Naive thymus-derived CD4-positive, alpha-beta T cell (primary cell): Measurements from ENCODE around the gene TSHR. TPM values are rescaled to one million over a fixed set of nuclear protein-coding genes. Genes with fewer than 3 reads are reported as not detected.

Experiments used
- ATAC-seq: fragments of 150-1000 bp; cut with Tn5 transposase; 2 replicates; pipeline ENCODE4 v1.10.0; 2021; ENCODE audit warnings: mild to moderate bottlenecking, moderate library complexity
- CTCF ChIA-PET: fragments of 350-600 bp; sonication (Branson Sonifier 250); formaldehyde crosslinking; loops from one replicate; lab custom pipeline; 2021; ENCODE audit warnings: antibody characterized with exemption; lab: Charles Lee
- POLR2A ChIA-PET: fragments of 350-600 bp; sonication (Branson Sonifier 250); formaldehyde crosslinking; loops from one replicate; lab custom pipeline; 2021; ENCODE audit warnings: antibody characterized with exemption, inconsistent platforms; lab: Charles Lee
- DNase-seq, 9 donors: peaks; one replicate each; pipeline versions ENCODE4 v3.0.0 to v3.0.0-alpha.2; 2020 to 2022; ENCODE audit warnings: mixed read lengths in 1 of 9
- H3K27ac ChIP-seq: one replicate; pipeline ENCODE4 v1.7.0; 2013; ENCODE audit warnings: mild to moderate bottlenecking, low read depth, low read length, moderate library complexity
- H3K27me3 ChIP-seq, 2 donors: one replicate each; pipeline ENCODE4 v1.7.0; 2013; ENCODE audit warnings: low read length in 2 of 2, mild to moderate bottlenecking in 2 of 2, moderate library complexity in 2 of 2; ENCODE audit not compliant: control insufficient read depth in 2 of 2, insufficient read depth in 2 of 2
- H3K36me3 ChIP-seq, 3 experiments: 1 replicate in 2 of 3; 2 replicates in 1 of 3; pipeline ENCODE4 v1.7.0; 2013; ENCODE audit warnings: low read length in 3 of 3, mild to moderate bottlenecking in 3 of 3, moderate library complexity in 1 of 3; ENCODE audit not compliant: insufficient read depth in 3 of 3, control insufficient read depth in 2 of 3
- H3K4me1 ChIP-seq, 2 donors: one replicate each; pipeline ENCODE4 v1.7.0; 2013; ENCODE audit warnings: low read length in 2 of 2, mild to moderate bottlenecking in 2 of 2, moderate library complexity in 1 of 2; ENCODE audit not compliant: control insufficient read depth in 2 of 2, insufficient read depth in 2 of 2
- H3K4me3 ChIP-seq: 2 replicates; pipeline ENCODE4 v1.7.0; 2013; ENCODE audit warnings: mild to moderate bottlenecking, low read length
- H3K9me3 ChIP-seq, 3 experiments: 1 replicate in 2 of 3; 2 replicates in 1 of 3; pipeline ENCODE4 v1.7.0; 2013; ENCODE audit warnings: low read length in 3 of 3; ENCODE audit not compliant: control insufficient read depth in 2 of 3
- H3K27ac Mint-ChIP-seq, 9 donors: one replicate each; pipeline ENCODE4 v1.8.0; 2020 to 2022; ENCODE audit warnings: mixed read lengths in 9 of 9, mild to moderate bottlenecking in 8 of 9, moderate library complexity in 5 of 9, inconsistent platforms in 2 of 9
- H3K27me3 Mint-ChIP-seq, 5 donors: one replicate each; pipeline ENCODE4 v1.8.0; 2021 to 2022; ENCODE audit warnings: mixed read lengths in 5 of 5, mild to moderate bottlenecking in 1 of 5
- H3K36me3 Mint-ChIP-seq, 5 donors: one replicate each; pipeline ENCODE4 v1.8.0; 2020 to 2022; ENCODE audit warnings: mixed read lengths in 5 of 5, mild to moderate bottlenecking in 3 of 5, inconsistent platforms in 1 of 5
- H3K4me1 Mint-ChIP-seq, 7 donors: one replicate each; pipeline ENCODE4 v1.8.0; 2020 to 2022; ENCODE audit warnings: mixed read lengths in 7 of 7, mild to moderate bottlenecking in 3 of 7, inconsistent platforms in 1 of 7
- H3K4me3 Mint-ChIP-seq, 10 donors: one replicate each; pipeline ENCODE4 v1.8.0; 2020 to 2022; ENCODE audit warnings: mild to moderate bottlenecking in 10 of 10, mixed read lengths in 10 of 10, moderate library complexity in 6 of 10, inconsistent platforms in 2 of 10
- H3K9me3 Mint-ChIP-seq, 11 donors: one replicate each; pipeline ENCODE4 v1.8.0; 2020 to 2022; ENCODE audit warnings: mixed read lengths in 11 of 11, mild to moderate bottlenecking in 4 of 11, inconsistent platforms in 1 of 11, moderate library complexity in 1 of 11
- intact Hi-C, 2 donors: fragments of 100-400 bp; cut with micrococcal nuclease; formaldehyde crosslinking; loops; one replicate each; pipeline ENCODE4 v1.15.1; 2023
- polyA plus RNA-seq, 2 donors: library from polyadenylated mRNA; unstranded; fragments of 300-500 nt; fragmentation: Illumina TruSeq; gene quantifications; one replicate each; pipeline ENCODE4 v1.2.3, GENCODE V29; 2021
- total RNA-seq, 6 experiments: library from RNA in 5 of 6; stranded (reverse) in 5 of 6; gene quantifications; 1 replicate in 5 of 6; 2 replicates in 1 of 6; pipeline ENCODE4 v1.2.3 and lab custom pipeline; 2021 to 2026

The TSHR gene
- total and polyA plus RNA-seq, 7 experiments from 2014 or later, result 0.48 to 2.2 (median 0.78) TPM; not detected in 4

DNA sequence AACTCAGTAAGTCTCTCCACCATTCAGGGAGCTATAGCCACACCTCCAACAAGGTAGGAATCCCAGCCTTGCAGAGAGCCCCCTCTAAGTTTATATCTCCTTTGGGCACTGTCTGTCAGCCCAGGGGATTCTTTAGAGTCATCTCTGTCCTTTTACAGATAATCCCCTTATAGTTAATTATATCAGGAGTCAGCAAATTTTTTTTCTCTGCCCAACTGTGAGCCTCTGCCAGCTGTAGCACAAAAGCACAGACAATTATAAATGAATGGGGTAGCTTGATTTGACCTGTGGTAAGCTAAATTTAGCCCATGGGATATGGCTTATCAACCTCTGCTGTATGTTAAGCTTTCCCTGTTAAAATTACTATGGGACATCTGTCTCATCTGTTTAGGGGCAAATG is 22.1 kb upstream of the TSHR start:
- no peaks in the 10 kb centered on the region for H3K9me3 ChIP-seq
- peaks cover 0 to 10% (median 0%) of the 10 kb centered on the region in 11 donors for H3K9me3 Mint-ChIP-seq
- intact Hi-C loops, result loop anchor here in 1 of 2 donors (10.0 kb wide), 1 partner anchor 52 kb away; no protein-coding TSS in a partner anchor
- H3K36me3 ChIP-seq, result no peaks in the 10 kb centered on the region
- peaks cover 0 to 3% (median 0%) of the 10 kb centered on the region in 5 donors for H3K27me3 Mint-ChIP-seq
- POLR2A ChIA-PET, result no interaction called here
- no peaks in the 10 kb centered on the region for H3K27me3 ChIP-seq
- DNase-seq, result no peak
- peak overlapping the region in 2 of 9 donors; percentile 28 to 61 for H3K27ac Mint-ChIP-seq
- ATAC-seq, result no peak
- H3K4me3 Mint-ChIP-seq, result peak overlapping the region in 1 of 10 donors; percentile 9
- peaks cover 6 to 25% of the 10 kb centered on the region in 2 donors for H3K4me1 ChIP-seq
- no peak overlapping the region for H3K27ac ChIP-seq
- CTCF ChIA-PET, result no interaction called here
- no peak overlapping the region for H3K4me3 ChIP-seq
- peaks cover 4 to 35% (median 11%) of the 10 kb centered on the region in 5 donors for H3K36me3 Mint-ChIP-seq
- peaks cover 10 to 47% (median 18%) of the 10 kb centered on the region in 7 donors for H3K4me1 Mint-ChIP-seq

DNA sequence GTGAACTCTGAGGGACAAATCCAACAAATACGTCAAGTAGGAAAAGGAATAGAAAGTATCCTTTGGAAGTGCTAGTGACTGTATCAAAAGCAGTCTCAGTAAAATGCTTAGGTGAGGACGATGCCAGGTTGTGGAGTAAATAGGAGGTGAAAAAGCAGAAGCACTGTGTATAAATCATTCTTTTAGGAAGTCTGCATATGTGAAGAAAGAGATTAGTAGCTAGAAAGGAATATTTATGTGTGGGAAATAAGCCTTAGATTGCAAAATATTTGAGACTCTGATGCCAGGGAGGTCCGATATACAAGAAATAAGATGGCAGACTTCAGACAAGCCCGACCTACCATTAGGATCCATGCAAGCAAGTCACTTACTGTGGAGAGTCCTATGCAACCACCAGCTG is 21.7 kb upstream of the TSHR start:
- intact Hi-C loops, result loop anchor here in 1 of 2 donors (10.0 kb wide), 1 partner anchor 51 kb away; no protein-coding TSS in a partner anchor
- peaks cover 10 to 47% (median 18%) of the 10 kb centered on the region in 7 donors for H3K4me1 Mint-ChIP-seq
- POLR2A ChIA-PET, result no interaction called here

DNA sequence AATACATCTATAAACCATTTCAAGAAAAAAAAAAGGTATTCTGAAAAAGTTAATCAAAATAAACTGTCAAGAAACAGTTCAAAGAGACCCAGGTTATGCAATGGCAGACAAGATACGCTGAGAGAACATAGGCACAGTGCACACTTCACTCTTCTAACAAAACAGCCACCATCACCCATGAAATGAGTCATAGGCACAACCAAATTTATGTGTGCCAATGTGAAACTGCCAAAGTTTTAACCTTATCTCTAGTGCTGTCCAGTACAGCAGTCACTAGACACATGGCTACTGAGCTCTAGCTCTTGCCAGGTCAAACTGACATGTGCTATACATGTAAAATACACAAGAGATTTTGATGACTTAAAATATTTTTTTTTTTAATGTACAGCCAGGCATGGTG is 15.3 kb upstream of the TSHR start:
- Histone ChIP-seq H3K27me3 (no peaks in the 10 kb centered on the region), H3K4me3 (no peak overlapping the region), H3K9me3 (no peaks in the 10 kb centered on the region), H3K27ac (no peak overlapping the region), H3K36me3 (no peaks in the 10 kb centered on the region), H3K4me1 (peaks cover 10 to 11% of the 10 kb centered on the region in 2 donors)
- ATAC-seq (no peak), DNase-seq (no peak)
- peak overlapping the region in 6 of 10 donors; percentile 7 to 65 (median 28) for H3K4me3 Mint-ChIP-seq
- H3K27me3 Mint-ChIP-seq, result peaks cover 0 to under 1% (median 0%) of the 10 kb centered on the region in 5 donors
- intact Hi-C loops, result loop anchor here (2.0 kb wide), 2 partner anchors 15 to 595 kb away; partner anchors contain the start of gene TSHR (in 1 of the 2)
- H3K9me3 Mint-ChIP-seq, result no peaks in the 10 kb centered on the region
- CTCF ChIA-PET, result interaction anchor here (0.6 kb wide), 1 partner anchor 14 kb away, joined by 3 read pairs; no protein-coding TSS in a partner anchor
- POLR2A ChIA-PET, result no interaction called here
- H3K4me1 Mint-ChIP-seq, result peaks cover 18 to 32% (median 20%) of the 10 kb centered on the region in 7 donors
- peaks cover 0 to 3% (median 0%) of the 10 kb centered on the region in 5 donors for H3K36me3 Mint-ChIP-seq
- peak overlapping the region in 4 of 9 donors; percentile 25 to 68 (median 40) for H3K27ac Mint-ChIP-seq

More for the DNA sequence above, 21.7 kb upstream of the TSHR start:
- peaks cover 6 to 25% of the 10 kb centered on the region in 2 donors for H3K4me1 ChIP-seq
- CTCF ChIA-PET, result no interaction called here
- ATAC-seq (no peak), DNase-seq (no peak)
- no peaks in the 10 kb centered on the region for H3K27me3 Mint-ChIP-seq
- H3K4me3 ChIP-seq, result no peak overlapping the region
- no peak overlapping the region for H3K4me3 Mint-ChIP-seq
- H3K36me3 ChIP-seq, result no peaks in the 10 kb centered on the region
- H3K9me3 ChIP-seq, result no peaks in the 10 kb centered on the region
- H3K36me3 Mint-ChIP-seq, result peaks cover 2 to 32% (median 11%) of the 10 kb centered on the region in 5 donors
- no peak overlapping the region for H3K27ac Mint-ChIP-seq
- H3K9me3 Mint-ChIP-seq, result peaks cover 0 to 6% (median 0%) of the 10 kb centered on the region in 11 donors
- no peak overlapping the region for H3K27ac ChIP-seq
- H3K27me3 ChIP-seq, result no peaks in the 10 kb centered on the region

DNA sequence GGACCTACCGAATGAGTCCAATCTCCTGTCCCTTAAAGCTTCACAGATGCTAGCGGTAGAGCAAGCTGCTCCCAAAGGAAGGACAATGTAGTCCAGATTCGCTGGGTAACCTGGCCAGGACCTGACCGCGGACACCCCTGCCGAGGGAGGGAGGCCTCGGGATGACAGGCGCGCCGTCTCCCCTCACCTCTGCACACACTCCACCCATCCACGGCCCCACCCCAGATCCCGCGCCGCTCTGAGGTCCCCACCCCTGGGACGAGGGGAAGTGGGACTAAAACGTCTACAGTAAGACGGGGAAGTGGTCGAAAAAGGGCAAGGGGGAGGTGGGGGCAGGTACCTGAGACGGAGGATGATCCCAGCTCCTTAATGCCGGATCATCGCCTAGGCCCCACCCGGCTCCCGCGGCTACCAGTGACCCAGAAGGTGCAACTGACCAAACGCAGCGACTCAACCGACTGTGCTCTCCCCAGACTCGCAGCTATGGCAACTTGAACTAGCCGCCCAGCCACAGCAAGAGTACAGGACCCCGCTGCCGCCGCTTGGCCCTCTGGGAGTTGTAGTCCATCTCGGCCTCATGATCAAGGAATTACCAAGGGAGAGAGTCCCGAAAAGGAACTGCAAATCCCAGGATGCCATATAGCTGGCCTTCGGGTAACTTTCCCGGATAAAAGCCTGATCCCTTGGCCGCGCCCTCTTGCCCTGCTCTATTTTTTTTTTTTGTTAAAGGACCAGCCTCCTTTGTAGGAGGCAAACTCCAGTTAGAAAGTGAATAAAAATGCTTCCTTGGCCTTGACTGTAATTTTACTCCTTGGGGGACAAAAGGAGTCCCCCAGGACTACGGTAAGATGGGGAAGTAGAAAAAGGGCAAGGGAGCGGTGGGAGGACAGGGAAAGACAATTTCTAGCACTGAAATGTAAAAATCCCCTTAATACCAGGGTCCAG is 13.9 kb upstream of the TSHR start, which contains the start of gene CEP128:
TSS of gene CEP128 (minus strand) at position 498 of the 945 bp plus-strand sequence.
- no peaks in the 10 kb centered on the region for H3K36me3 ChIP-seq
- H3K9me3 ChIP-seq, result no peaks in the 10 kb centered on the region
- H3K27me3 ChIP-seq, result no peaks in the 10 kb centered on the region
- H3K27me3 Mint-ChIP-seq, result peaks cover 0 to 6% (median 4%) of the 10 kb centered on the region in 5 donors
- DNase-seq, result peak; percentile 30 to 82 (median 61)
- peaks cover 0 to 4% (median 0%) of the 10 kb centered on the region in 11 donors for H3K9me3 Mint-ChIP-seq
- intact Hi-C loops, result loop anchor here (1.0 to 2.0 kb wide), 7 partner anchors 10 to 593 kb away; partner anchors contain the start of gene TSHR (in 1 of the 2)
- H3K4me3 ChIP-seq, result peak within 1 kb of the TSS; percentile 78
- CTCF ChIA-PET, result interaction anchor here (1.0 kb wide), 1 partner anchor 46 kb away, joined by 3 read pairs; no protein-coding TSS in a partner anchor
- peak within 1 kb of the TSS; percentile 52 to 89 (median 78) for H3K27ac Mint-ChIP-seq
- H3K4me1 Mint-ChIP-seq, result peaks cover 18 to 33% (median 20%) of the 10 kb centered on the region in 7 donors
- ATAC-seq, result peak; percentile 93
- H3K4me1 ChIP-seq, result peaks cover 10 to 11% of the 10 kb centered on the region in 2 donors
- POLR2A ChIA-PET, result interaction anchor here (1.1 to 1.6 kb wide), 4 partner anchors 14 to 280 kb away, joined by 3 to 7 read pairs (median 4); partner anchors contain the start of genes GTF2A1 and TSHR
- H3K36me3 Mint-ChIP-seq, result peaks cover 0 to 5% (median 0%) of the 10 kb centered on the region in 5 donors
- peak within 1 kb of the TSS; percentile 84 to 93 (median 89) for H3K4me3 Mint-ChIP-seq
- H3K27ac ChIP-seq, result peak within 1 kb of the TSS; percentile 44

DNA sequence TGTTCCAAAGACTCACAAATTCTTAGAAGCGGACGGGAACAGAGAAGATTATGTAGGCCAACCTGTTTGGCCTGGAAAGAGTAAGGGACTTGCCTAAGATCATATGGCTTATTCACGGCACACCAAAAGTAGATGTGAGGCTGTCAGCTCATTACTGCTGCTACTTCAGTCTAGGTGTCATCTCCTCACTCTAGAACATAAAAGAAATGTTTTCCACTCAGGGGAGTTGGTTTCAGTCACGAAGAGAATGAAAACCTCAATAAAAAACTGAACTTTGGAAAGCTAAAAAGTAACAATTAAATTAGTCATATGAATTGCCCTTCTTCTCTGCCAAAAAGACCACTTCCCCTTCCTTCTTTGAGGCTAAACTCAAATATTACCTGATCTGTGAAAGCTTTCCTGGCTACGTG is 13.2 kb upstream of the TSHR start:
- peak overlapping the region in 8 of 9 donors; percentile 52 to 88 (median 78) for H3K27ac Mint-ChIP-seq
- H3K4me3 Mint-ChIP-seq, result peak overlapping the region; percentile 84 to 93 (median 89)
- peaks cover 0 to 7% (median 0%) of the 10 kb centered on the region in 11 donors for H3K9me3 Mint-ChIP-seq
- ChIA-PET CTCF (interaction anchor here (1.8 kb wide), 1 partner anchor 55 kb away, joined by 3 read pairs; no protein-coding TSS in a partner anchor), POLR2A (interaction anchor here (1.1 to 1.6 kb wide), 4 partner anchors 13 to 279 kb away, joined by 3 to 7 read pairs (median 4); partner anchors contain the start of genes GTF2A1 and TSHR)
- DNase-seq (peak in 2 of 9 donors; percentile 5 to 13), ATAC-seq (no peak)
- H3K4me1 Mint-ChIP-seq, result peaks cover 18 to 36% (median 20%) of the 10 kb centered on the region in 7 donors
- Histone ChIP-seq H3K9me3 (no peaks in the 10 kb centered on the region), H3K27me3 (no peaks in the 10 kb centered on the region), H3K4me3 (peak overlapping the region; percentile 78), H3K27ac (peak overlapping the region; percentile 44), H3K36me3 (no peaks in the 10 kb centered on the region), H3K4me1 (peaks cover 10 to 11% of the 10 kb centered on the region in 2 donors)
- H3K36me3 Mint-ChIP-seq, result peaks cover 0 to 9% (median 0%) of the 10 kb centered on the region in 5 donors
- intact Hi-C loops, result no loop called here
- H3K27me3 Mint-ChIP-seq, result peaks cover 0 to 9% (median 5%) of the 10 kb centered on the region in 5 donors
